Activated naive CD4-positive, alpha-beta T cell (primary cell): ENCODE data around the gene PLEKHA7.
A peak's percentile ranks its signal among the peaks of the same experiment; 100 is the strongest.

ENCODE experiments used
- DNase-seq, 4 experiments: peaks; one replicate each; lab custom pipeline; 2025; lab: John Stamatoyannopoulos, UW

Gene PLEKHA7

DNA sequence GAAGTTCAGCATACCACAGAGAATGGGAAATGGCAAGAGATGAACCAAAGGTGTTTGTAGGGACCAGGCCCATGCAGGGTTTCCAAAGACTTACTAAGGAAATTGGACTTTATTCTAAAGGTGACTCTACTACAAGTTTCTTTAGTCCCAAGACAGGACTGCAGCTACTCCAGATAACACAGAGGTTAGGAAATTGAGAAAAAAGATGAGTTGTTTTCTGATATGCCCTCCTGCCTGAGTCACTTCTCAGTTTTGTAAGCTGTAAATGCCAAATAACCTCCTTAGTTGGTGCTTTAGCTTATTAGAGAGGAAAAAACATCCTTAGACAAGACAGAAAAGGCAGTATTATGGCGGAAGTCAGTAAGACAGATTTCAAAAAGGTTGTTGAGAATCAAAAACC is 179.8 kb downstream of the PLEKHA7 start:
- no peak for DNase-seq

DNA sequence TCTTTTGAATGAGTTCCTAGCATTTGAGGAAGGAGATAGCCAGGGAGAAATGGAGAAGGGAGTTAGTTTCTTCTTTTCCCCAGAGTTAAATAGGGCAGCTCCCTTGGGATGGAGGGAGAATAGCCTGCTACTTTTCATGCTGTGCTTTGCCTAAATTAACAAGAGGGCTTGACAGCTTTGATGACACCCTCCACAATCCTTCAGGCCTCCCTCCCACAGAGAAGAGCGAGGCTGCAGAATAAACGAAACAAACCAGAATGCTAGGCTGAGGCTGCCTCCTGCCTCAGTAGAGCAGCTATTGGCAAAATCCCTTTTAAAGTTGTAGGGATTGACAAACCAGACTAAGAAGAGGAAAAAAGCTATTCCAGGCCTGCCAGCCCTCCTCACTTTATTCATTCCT is 181.2 kb downstream of the PLEKHA7 start:
- no peak for DNase-seq

DNA sequence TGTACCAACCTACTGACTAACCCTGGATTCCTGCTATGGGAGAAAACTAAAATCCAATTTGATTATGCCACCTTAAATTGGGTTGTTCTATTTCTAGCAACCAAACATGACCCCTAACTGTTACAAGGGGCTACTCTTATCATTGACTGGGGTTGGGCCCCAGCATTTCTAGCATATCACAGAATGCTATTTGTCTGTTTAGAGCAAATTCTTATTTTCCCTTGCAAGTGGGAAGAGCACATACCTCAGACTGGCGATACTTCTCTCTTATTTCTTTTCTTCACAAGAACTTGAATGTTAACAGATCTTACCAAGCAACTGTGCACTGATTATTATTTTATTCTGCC is 182.0 kb downstream of the PLEKHA7 start:
- DNase-seq = no peak

- DNase-seq = no peak
Observed at GRCh38 chr11:16831316-16832192, 182.7 kb downstream of the PLEKHA7 start.

DNA sequence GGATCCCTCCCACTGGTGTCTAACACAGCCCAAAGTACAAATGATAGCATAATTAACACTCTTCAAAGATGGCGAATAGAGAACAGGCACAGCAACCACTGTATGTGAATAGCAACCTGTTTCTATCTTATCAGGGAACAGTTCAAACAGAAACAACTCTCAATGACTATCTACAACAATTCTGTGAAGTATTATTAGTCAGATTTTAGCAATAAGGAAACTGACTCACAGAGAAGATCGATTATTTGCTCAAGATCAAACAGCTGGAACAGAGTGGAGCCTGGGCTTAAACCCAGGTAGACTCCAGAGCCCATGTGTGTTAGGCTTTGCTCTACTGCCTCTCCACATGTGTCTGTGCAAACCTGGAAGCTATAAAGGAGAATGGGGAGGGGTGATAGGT is 187.1 kb downstream of the PLEKHA7 start:
- no peak for DNase-seq

GRCh38 chr11:16825968-16826367 is 188.2 kb downstream of the PLEKHA7 start:
- no peak for DNase-seq

DNA sequence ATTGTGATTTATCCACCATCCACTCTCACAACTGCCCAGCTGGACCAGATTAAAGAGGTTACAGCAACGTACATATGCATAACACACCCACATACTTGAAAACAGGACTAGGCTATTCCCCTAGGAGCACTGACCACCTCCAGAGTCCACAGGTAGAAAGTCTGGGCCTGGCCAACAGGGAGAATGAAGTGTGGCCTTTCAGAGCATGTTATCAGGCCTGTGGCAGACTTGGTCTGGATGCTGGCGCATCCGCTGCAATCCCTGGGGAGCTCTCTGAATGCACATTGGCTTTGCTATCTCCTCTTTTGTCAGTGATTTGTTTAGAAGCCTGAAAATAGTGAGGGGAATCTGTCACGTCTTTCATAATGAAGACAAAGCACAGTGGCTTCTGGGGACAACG is 189.1 kb downstream of the PLEKHA7 start:
- no peak for DNase-seq

DNA sequence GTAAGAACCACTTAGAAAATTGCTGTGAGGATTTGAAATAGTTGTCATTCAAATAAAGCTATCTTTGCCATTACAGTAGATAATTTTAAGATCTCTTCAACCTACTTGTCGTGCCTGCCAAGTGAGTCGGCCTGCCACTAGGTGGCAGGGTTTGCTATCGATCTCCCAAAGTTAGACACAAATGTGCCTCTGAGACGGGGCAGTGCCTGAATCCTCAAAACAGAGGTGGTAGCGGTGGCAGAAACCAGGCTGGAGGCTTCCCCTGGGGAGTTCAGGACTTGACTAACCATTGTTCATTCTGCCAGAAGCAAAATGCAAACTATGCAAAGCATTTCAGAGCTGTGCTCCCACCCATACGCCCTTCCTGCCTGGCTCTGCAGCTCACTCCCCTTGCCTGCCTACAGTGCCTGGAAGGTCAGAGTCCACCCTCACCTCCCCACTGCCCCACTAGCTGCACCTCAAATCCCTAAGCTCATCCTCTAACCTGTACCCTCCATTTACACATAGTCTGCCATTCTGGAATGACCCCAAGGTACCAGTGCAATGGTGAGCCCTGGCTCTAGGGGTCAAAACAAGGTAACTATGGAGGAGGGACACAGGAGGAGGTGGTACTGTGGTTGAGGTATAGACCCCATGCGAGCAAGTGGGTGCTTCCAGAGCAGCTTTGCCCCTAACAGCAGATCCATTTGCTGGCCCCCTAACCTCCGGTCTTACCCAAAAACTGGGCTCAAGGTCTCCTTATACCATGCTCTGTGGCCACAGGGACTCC is 193.7 kb downstream of the PLEKHA7 start:
- DNase-seq = peak; percentile 7 to 42 (median 34)

GRCh38 chr11:16818284-16818683 is 195.9 kb downstream of the PLEKHA7 start:
- DNase-seq = no peak

DNA sequence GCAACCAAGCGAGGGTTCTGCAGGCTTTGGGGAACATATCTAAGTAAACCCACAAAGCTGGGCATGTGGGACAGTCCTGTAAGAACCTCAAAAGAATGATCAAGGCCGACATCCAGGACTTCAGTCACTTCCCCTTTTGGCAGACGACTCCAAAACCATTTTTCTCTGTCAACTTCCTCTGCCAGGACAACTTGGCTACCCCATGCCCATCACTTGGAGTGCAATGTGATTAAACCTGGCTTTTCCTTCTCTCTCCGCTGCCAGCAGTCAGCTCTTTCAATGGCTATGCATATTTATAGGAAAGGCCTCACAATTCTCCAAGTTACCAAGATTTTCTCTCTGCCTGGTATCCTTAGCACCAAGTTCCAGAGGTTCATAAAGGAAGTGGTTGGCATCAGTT is 196.9 kb downstream of the PLEKHA7 start:
- DNase-seq = no peak

DNA sequence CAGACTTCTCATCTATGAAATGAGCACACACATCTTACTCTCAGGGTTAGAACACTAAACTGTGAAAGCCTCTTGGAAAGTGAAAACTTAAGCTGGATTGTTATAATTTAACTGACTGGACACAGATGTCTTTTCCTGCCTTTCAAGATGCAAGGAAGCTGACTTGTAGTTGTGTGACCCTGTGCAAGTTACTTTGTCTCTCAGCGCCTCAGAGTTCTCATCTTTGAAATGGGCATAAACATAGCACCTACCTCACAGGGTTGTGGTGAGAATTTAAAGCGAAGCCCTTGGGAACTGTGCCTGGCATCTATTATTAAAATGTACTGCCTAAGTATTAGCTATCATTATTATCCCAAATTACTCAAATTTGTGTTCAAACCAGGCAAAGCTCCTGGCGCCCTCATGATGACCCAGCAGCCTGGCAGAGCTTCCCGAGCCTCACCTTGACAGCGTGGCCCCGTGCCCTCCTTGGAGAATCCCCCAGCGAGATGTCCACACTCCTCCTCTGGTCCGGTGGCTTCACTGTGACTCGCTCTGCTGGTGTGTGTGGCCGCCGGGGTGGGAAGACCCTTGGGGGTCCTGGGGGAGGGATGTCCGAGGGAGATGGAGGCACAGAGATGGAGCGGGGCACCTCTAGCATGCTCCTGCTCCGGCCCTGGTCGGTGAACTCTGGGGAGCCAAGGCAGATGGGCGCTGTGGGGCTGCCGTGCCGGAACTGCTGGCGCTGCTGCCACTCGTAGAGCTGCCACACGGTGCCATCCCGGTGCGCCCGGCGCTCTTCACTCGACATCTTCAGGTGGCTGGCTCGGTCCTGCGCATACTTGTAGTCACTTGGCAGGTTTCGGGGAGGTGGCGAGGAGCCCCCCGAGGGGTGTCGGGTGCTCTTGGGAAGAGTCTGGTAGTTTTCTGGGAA is 197.6 kb downstream of the PLEKHA7 start:
- DNase-seq = no peak

DNA sequence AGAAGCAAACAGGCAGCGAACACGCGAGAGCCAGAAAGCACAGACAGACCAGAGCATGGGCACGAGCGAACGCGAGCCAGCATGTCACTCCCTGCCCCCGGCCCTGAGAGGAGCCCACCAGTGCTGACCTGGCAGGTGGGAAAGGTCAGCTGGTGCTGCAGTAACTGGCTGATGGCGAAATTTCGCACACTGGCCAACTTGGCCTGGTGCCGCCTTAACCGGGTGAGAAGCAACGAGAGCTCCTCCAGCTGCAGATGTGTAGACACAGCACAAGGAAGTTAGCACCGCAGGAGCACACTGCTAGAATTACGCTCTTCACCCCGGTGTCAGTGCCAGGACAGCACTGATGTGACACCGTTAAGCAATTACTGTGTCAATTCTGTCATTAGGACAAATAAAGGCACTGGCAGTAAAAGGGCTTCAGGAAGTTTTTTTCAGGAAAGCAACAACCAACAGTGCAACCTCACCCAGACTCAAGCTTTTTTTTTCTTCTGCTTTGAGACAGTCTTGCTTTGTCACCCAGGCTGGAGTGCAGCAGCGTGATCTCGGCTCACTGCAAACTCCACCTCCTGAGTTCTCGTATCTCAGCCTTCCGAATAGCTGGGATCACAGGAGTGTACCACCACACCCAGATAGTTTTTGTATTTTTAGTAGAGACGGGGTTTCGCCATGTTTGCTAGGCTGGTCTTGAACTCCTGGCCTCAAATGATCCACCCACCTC is 199.0 kb downstream of the PLEKHA7 start:
- DNase-seq = no peak

- no peak for DNase-seq
Observed at GRCh38 chr11:16814410-16815046, 199.7 kb downstream of the PLEKHA7 start.

DNA sequence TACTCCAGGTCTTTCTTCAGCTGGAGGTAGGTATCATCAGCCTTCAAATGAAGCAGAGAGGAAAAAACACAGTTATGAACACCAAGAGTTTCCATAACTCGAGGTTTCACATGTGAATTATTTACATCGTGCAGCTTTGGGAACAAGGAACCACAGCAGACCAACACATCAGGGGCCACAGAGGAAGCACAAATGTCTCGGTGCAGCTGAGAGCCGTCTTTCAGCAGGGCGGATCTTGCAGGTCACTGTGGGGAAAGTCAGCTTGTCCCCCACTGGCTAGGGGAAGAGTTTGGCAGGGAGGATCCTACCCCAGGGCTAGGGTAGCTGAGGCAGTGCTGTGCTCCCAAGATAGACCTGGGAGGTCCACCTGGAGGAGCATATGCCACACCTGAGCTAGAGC is 201.1 kb downstream of the PLEKHA7 start:
- DNase-seq = no peak

GRCh38 chr11:16812274-16812673 is 201.9 kb downstream of the PLEKHA7 start:
- DNase-seq = no peak

DNA sequence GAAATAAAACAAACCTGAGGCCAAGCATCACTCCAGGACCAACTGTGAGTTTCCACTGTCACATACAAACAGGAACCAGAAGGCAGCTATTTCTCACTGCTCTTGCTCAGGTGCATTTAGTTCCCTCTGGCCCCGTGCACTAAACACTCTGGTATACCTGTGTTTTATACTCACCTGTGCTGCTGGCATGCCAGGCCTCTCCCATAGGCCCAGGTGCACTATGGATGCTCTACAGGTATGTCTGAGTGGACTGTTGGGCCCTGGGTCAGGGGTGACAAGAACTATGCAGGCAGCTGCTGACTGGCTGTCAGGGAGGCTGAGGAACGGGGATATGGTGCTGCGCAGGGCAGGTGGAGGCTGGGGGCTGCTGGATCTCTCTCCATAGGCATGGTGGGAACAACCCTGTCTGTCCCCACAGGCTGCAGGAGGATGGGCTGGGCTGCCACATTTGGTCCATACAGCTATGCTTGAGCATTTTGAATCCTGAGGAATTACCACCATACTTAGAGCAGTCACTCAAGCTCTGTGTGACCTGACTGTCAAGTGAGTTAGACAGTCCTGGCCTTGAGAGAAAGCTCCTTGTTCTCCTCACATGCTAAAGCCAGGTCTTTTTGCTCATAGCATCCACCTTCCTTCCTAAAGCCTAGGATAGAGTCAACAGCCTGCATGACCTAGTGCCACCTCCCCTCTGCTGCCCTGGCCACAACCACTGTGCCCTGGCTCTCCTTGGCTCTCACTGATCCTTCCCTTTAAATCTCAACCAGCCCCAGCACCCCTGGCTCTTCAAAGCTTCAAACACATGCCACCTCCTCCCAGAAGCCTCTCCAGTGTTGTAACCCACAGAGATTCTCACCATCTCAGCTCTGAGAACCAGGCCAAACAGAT is 202.8 kb downstream of the PLEKHA7 start:
- DNase-seq = no peak

GRCh38 chr11:16809886-16810668 is 204.1 kb downstream of the PLEKHA7 start:
- no peak for DNase-seq

GRCh38 chr11:16807306-16807705 is 206.9 kb downstream of the PLEKHA7 start:
- no peak for DNase-seq

DNA sequence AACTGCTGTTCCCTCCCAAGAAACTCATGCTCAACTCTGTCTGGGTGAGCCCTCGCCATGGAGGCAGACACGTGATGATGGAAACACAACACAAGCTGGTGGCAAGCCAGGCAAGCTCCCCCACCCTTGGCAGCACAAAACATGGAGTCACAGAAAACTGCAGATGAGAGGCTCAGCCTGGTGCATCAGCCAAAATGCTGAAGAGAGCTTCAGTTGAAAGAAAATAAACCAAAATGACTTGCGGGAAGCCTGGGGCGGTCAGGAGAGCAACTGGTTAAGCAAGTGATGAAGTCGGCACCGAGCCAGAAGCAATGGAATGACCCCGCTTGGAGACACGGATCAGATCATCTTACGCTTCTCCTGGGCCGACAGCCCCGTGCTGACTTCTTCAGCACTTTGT is 207.4 kb downstream of the PLEKHA7 start:
- DNase-seq = no peak
